ENCODE data around the gene VAMP4. TPM values are rescaled to one million over a fixed set of nuclear protein-coding genes. Genes with fewer than 3 reads are reported as not detected.

The VAMP4 gene
- polyA plus RNA-seq, 1 donor from 2014 or later: 28.0 TPM

DNA sequence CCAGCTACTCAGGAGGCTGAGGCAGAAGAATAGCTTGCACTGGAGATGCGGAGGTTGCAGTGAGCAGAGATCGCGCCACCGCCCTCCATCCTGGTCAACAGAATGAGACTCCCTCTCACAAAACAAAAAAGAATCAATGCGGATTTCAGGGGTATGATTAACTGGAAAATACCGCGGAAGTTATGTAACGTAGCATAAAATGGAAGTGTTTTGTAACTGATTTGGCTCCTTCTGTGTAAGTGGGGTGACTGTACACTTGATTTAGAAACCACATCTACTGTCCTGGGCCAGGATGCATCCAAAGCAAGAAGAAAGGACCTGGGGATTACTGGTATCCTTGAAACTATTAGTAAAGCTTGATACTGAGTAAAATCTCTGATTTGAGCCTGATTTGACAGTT, 3.1 kb upstream of the VAMP4 start:
- H3K27ac ChIP-seq (ENCODE audit: low read length): no peak overlapping the region
- H3K79me2 ChIP-seq (replicated peaks; ENCODE audit: insufficient read depth, low read length): no peaks in the 10 kb centered on the region
- TF ChIP-seq, protein P1, sequence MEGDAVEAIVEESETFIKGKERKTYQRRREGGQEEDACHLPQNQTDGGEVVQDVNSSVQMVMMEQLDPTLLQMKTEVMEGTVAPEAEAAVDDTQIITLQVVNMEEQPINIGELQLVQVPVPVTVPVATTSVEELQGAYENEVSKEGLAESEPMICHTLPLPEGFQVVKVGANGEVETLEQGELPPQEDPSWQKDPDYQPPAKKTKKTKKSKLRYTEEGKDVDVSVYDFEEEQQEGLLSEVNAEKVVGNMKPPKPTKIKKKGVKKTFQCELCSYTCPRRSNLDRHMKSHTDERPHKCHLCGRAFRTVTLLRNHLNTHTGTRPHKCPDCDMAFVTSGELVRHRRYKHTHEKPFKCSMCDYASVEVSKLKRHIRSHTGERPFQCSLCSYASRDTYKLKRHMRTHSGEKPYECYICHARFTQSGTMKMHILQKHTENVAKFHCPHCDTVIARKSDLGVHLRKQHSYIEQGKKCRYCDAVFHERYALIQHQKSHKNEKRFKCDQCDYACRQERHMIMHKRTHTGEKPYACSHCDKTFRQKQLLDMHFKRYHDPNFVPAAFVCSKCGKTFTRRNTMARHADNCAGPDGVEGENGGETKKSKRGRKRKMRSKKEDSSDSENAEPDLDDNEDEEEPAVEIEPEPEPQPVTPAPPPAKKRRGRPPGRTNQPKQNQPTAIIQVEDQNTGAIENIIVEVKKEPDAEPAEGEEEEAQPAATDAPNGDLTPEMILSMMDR (IDR thresholded peaks at IDR 0.05; ENCODE audit: poor library complexity, severe bottlenecking): no peak
- TF ChIP-seq RAD21 (conservative IDR thresholded peaks at IDR 0.05) (no peak), TAF1 (IDR thresholded peaks at IDR 0.05; ENCODE audit: low read depth) (no peak), POLR2AphosphoS5 (IDR thresholded peaks at IDR 0.05) (no peak), EZH2 (IDR thresholded peaks at IDR 0.05; ENCODE audit: borderline replicate concordance, insufficient read depth, low read length, poor library complexity, severe bottlenecking) (no peak), EP300 (conservative IDR thresholded peaks at IDR 0.05; ENCODE audit: poor library complexity, severe bottlenecking) (no peak), MXI1 (conservative IDR thresholded peaks at IDR 0.05; ENCODE audit: poor library complexity, severe bottlenecking) (no peak), SMC3 (conservative IDR thresholded peaks at IDR 0.05; ENCODE audit: poor library complexity) (no peak)
- TF ChIP-seq, protein P2, sequence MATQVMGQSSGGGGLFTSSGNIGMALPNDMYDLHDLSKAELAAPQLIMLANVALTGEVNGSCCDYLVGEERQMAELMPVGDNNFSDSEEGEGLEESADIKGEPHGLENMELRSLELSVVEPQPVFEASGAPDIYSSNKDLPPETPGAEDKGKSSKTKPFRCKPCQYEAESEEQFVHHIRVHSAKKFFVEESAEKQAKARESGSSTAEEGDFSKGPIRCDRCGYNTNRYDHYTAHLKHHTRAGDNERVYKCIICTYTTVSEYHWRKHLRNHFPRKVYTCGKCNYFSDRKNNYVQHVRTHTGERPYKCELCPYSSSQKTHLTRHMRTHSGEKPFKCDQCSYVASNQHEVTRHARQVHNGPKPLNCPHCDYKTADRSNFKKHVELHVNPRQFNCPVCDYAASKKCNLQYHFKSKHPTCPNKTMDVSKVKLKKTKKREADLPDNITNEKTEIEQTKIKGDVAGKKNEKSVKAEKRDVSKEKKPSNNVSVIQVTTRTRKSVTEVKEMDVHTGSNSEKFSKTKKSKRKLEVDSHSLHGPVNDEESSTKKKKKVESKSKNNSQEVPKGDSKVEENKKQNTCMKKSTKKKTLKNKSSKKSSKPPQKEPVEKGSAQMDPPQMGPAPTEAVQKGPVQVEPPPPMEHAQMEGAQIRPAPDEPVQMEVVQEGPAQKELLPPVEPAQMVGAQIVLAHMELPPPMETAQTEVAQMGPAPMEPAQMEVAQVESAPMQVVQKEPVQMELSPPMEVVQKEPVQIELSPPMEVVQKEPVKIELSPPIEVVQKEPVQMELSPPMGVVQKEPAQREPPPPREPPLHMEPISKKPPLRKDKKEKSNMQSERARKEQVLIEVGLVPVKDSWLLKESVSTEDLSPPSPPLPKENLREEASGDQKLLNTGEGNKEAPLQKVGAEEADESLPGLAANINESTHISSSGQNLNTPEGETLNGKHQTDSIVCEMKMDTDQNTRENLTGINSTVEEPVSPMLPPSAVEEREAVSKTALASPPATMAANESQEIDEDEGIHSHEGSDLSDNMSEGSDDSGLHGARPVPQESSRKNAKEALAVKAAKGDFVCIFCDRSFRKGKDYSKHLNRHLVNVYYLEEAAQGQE (IDR thresholded peaks at IDR 0.05; ENCODE audit: borderline replicate concordance): no peak
- H3K9ac ChIP-seq (ENCODE audit: low read length): no peak overlapping the region
- H2AFZ ChIP-seq (ENCODE audit: low read depth, low read length): no peak overlapping the region
- H3K4me3 ChIP-seq (ENCODE audit: low read length): no peak overlapping the region
- no peaks in the 10 kb centered on the region for H3K27me3 ChIP-seq (ENCODE audit: insufficient read depth, low read depth, low read length)
- H4K20me1 ChIP-seq (ENCODE audit: insufficient read depth): no peaks in the 10 kb centered on the region
- no peaks in the 10 kb centered on the region for H3F3A ChIP-seq (ENCODE audit: insufficient read depth, low read length, poor library complexity, severe bottlenecking)
- no peaks in the 10 kb centered on the region for H3K9me2 ChIP-seq (ENCODE audit: insufficient read depth, low read length)
- H3K9me3 ChIP-seq (ENCODE audit: low read length): no peaks in the 10 kb centered on the region
- H3K4me2 ChIP-seq (ENCODE audit: low read length): no peak overlapping the region
- no peaks in the 10 kb centered on the region for H3K36me3 ChIP-seq (ENCODE audit: insufficient read depth, low read length)

DNA sequence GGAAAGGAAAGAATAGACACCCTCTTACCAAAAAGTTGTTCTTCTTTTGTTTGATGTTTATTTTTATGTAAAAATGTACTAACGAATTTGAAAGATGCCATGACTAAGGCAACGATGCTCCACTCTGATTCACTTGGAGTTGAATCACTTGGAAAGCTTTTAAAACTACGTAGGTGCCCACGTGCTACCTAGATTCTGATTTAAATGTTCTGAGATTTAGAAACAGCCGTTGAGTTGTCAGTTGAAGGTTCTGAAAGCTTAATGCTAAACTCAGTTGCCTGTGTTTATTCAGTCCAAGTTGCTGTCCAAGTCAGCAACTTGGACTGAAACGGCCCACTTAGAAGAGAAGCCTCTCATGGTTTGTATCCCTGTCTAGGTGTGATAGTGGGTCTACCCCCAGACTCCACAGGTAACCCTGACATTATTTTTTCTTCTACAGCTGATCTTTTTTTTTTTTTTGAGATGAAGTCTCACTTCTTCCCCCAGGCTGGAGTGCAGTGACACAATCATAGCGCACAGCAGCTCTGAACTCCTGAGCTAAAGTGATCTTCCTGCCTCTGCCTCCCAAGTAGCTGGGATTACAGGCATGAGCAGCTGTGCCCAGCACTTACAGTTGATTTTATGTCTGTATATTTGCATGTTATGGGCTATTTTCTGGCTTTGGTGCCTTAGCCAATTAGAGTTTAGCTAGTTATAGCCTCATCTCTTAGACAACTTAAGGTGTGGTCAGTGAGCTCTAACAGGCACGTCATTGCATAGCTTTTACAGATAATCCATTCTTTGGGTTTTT, 1.4 kb upstream of the VAMP4 start:
- TF ChIP-seq EZH2 (IDR thresholded peaks at IDR 0.05; ENCODE audit: borderline replicate concordance, insufficient read depth, low read length, poor library complexity, severe bottlenecking) (no peak), TAF1 (IDR thresholded peaks at IDR 0.05; ENCODE audit: low read depth) (no peak), SMC3 (conservative IDR thresholded peaks at IDR 0.05; ENCODE audit: poor library complexity) (no peak), MXI1 (conservative IDR thresholded peaks at IDR 0.05; ENCODE audit: poor library complexity, severe bottlenecking) (no peak), POLR2AphosphoS5 (IDR thresholded peaks at IDR 0.05) (no peak), EP300 (conservative IDR thresholded peaks at IDR 0.05; ENCODE audit: poor library complexity, severe bottlenecking) (no peak), RAD21 (conservative IDR thresholded peaks at IDR 0.05) (no peak)
- TF ChIP-seq, protein P1 (IDR thresholded peaks at IDR 0.05; ENCODE audit: poor library complexity, severe bottlenecking): no peak
- TF ChIP-seq, protein P2 (IDR thresholded peaks at IDR 0.05; ENCODE audit: borderline replicate concordance): no peak
- Histone ChIP-seq H3K4me3 (ENCODE audit: low read length) (peak overlapping the region; percentile 80), H3K9me3 (ENCODE audit: low read length) (no peaks in the 10 kb centered on the region), H3K79me2 (replicated peaks; ENCODE audit: insufficient read depth, low read length) (no peaks in the 10 kb centered on the region), H3K36me3 (ENCODE audit: insufficient read depth, low read length) (no peaks in the 10 kb centered on the region), H4K20me1 (ENCODE audit: insufficient read depth) (no peaks in the 10 kb centered on the region), H3K9ac (ENCODE audit: low read length) (peak overlapping the region; percentile 90), H3K4me2 (ENCODE audit: low read length) (peak overlapping the region; percentile 72), H3F3A (ENCODE audit: insufficient read depth, low read length, poor library complexity, severe bottlenecking) (no peaks in the 10 kb centered on the region), H3K9me2 (ENCODE audit: insufficient read depth, low read length) (no peaks in the 10 kb centered on the region), H2AFZ (ENCODE audit: low read depth, low read length) (peak overlapping the region; percentile 87), H3K27me3 (ENCODE audit: insufficient read depth, low read depth, low read length) (no peaks in the 10 kb centered on the region), H3K27ac (ENCODE audit: low read length) (peak overlapping the region; percentile 94)
